Endothelial cell of umbilical vein (primary cell): Measurements from ENCODE around the gene TSPAN10. TPM values are rescaled to one million over a fixed set of nuclear protein-coding genes. Genes with fewer than 3 reads are reported as not detected.

ENCODE experiments used
- BruUV-seq: library from RNA; stranded (reverse); fragments of 400-500 nt; replicated peaks from 2 replicates; lab custom pipeline; 2021; lab: Mats Ljungman, UMichigan
- CTCF ChIA-PET: fragments of 300-600, 350-600 bp; sonication (Branson Sonifier 250); formaldehyde crosslinking; loops from one replicate; lab custom pipeline; 2021; ENCODE audit warnings: antibody characterized with exemption, inconsistent platforms; lab: Charles Lee
- POLR2A ChIA-PET: fragments of 300-600, 350-600 bp; sonication (Branson Sonifier 250); formaldehyde crosslinking; loops from one replicate; lab custom pipeline; 2021; ENCODE audit warnings: antibody characterized with exemption, inconsistent platforms; lab: Charles Lee
- DNase-seq: peaks from one replicate; pipeline ENCODE4 v3.0.0-alpha.2; 2011; ENCODE audit warnings: low read depth, low spot score
- FAIRE-seq: peaks from 2 replicates; lab custom pipeline; 2011; peaks lifted over from hg19 to GRCh38; lab: Jason Lieb, UNC
- H2AFZ ChIP-seq: 2 replicates; pipeline ENCODE4 v1.6.0; 2012; ENCODE audit warnings: low read depth, low read length, control low read depth, inconsistent platforms
- H3K27ac ChIP-seq: 2 replicates; pipeline ENCODE4 v1.5.1; 2011; ENCODE audit warnings: low read depth, mild to moderate bottlenecking, control low read depth, low read length, moderate library complexity; ENCODE audit not compliant: insufficient read depth
- H3K27me3 ChIP-seq, 2 experiments: 2 replicates each; pipeline versions ENCODE4 v1.6.0 to v1.6.1; 2011; ENCODE audit warnings: low read length in 2 of 2, mixed read lengths in 1 of 2; ENCODE audit not compliant: control insufficient read depth in 2 of 2, insufficient read depth in 2 of 2
- H3K36me3 ChIP-seq, 2 experiments: 2 replicates in 1 of 2; 3 replicates in 1 of 2; pipeline ENCODE4 v1.5.1; 2011; ENCODE audit warnings: low read length in 2 of 2, mild to moderate bottlenecking in 1 of 2, moderate library complexity in 1 of 2; ENCODE audit not compliant: control insufficient read depth in 2 of 2, insufficient read depth in 2 of 2; ENCODE audit errors: extremely low read depth in 1 of 2
- H3K4me1 ChIP-seq: 3 replicates; pipeline ENCODE4 v1.5.1; 2011; ENCODE audit warnings: mild to moderate bottlenecking, low read length; ENCODE audit not compliant: control insufficient read depth, insufficient read depth; ENCODE audit errors: extremely low read depth
- H3K4me2 ChIP-seq: 2 replicates; pipeline ENCODE4 v1.6.1; 2011; ENCODE audit warnings: low read length, control low read depth, mixed read lengths; ENCODE audit not compliant: insufficient read depth
- H3K4me3 ChIP-seq, 3 experiments: fragments of 200-600 bp in 1 of 3; sonication (generic), shearing (Covaris generic) in 1 of 3; replicated peaks in 1 of 3; 2 replicates each; pipeline ENCODE4 v1.5.1; 2011 to 2016; ENCODE audit warnings: control low read depth in 3 of 3, low read length in 3 of 3, mild to moderate bottlenecking in 2 of 3, inconsistent platforms in 1 of 3, low read depth in 1 of 3, moderate library complexity in 1 of 3; ENCODE audit not compliant: insufficient read depth in 1 of 3
- H3K79me2 ChIP-seq: 2 replicates; pipeline ENCODE4 v1.6.0; 2012; ENCODE audit warnings: low read length, inconsistent platforms; ENCODE audit not compliant: control insufficient read depth, insufficient read depth
- H3K9ac ChIP-seq: replicated peaks from 2 replicates; pipeline ENCODE3; 2011; ENCODE audit warnings: low read length, control low read depth; ENCODE audit not compliant: insufficient read depth; ENCODE audit errors: extremely low read depth
- H3K9me1 ChIP-seq: replicated peaks from 3 replicates; pipeline ENCODE4 v1.6.0; 2011; ENCODE audit warnings: mild to moderate bottlenecking, low read length; ENCODE audit not compliant: control insufficient read depth, insufficient read depth; ENCODE audit errors: extremely low read depth
- H3K9me3 ChIP-seq: replicated peaks from 2 replicates; pipeline ENCODE4 v1.5.1; 2012; ENCODE audit warnings: low read length, inconsistent platforms; ENCODE audit not compliant: control insufficient read depth, insufficient read depth
- H4K20me1 ChIP-seq: replicated peaks from 2 replicates; pipeline ENCODE3; 2011; ENCODE audit warnings: mild to moderate bottlenecking, low read length; ENCODE audit not compliant: control insufficient read depth, insufficient read depth; ENCODE audit errors: extremely low read depth
- EZH2 ChIP-seq: IDR thresholded peaks from 2 replicates; pipeline ENCODE4 v1.6.1; 2012; ENCODE audit warnings: borderline replicate concordance, low read depth, mild to moderate bottlenecking, moderate library complexity, low read length, inconsistent platforms; ENCODE audit not compliant: severe bottlenecking
- FOS ChIP-seq: IDR thresholded peaks from 2 replicates; pipeline ENCODE4 v1.6.1; 2011; ENCODE audit warnings: mild to moderate bottlenecking, low read length, moderate library complexity, borderline replicate concordance; ENCODE audit not compliant: insufficient read depth
- GATA2 ChIP-seq: IDR thresholded peaks from 2 replicates; pipeline ENCODE4 v1.7.0; 2011; ENCODE audit warnings: low read depth, mild to moderate bottlenecking, moderate library complexity, mixed read lengths, low read length; ENCODE audit not compliant: insufficient read length, insufficient read depth
- JUN ChIP-seq: IDR thresholded peaks from 2 replicates; pipeline ENCODE4 v1.6.1; 2011; ENCODE audit warnings: borderline replicate concordance, low read depth; ENCODE audit not compliant: insufficient read length, insufficient read depth
- MYC ChIP-seq: IDR thresholded peaks from one replicate; pipeline ENCODE4 v1.6.1; 2011; ENCODE audit warnings: mild to moderate bottlenecking, low read depth, low read length
- POLR2A ChIP-seq: IDR thresholded peaks from 2 replicates; pipeline ENCODE4 v1.6.1; 2012; ENCODE audit warnings: low read depth, mild to moderate bottlenecking, control low read depth, low read length
- POLR2AphosphoS5 ChIP-seq: IDR thresholded peaks from 2 replicates; pipeline ENCODE4 v1.6.1; 2012; ENCODE audit warnings: low read depth, mild to moderate bottlenecking, control low read depth, low read length, moderate library complexity; ENCODE audit not compliant: insufficient read depth
- dilution Hi-C: fragments of 300-500 bp; cut with MboI; formaldehyde crosslinking; loops from one replicate; pipeline ENCODE4 v1.15.0; 2019; ENCODE audit warnings: low sequenced_read_pairs; ENCODE audit not compliant: extremely low pct_ligation_motif_present
- intact Hi-C: fragments of 100-400 bp; cut with micrococcal nuclease; formaldehyde crosslinking; loops from one replicate; pipeline ENCODE4 v1.10.0; 2022
- polyA plus RNA-seq, 4 experiments: library from polyadenylated mRNA; depleted of rRNA in 3 of 4; stranded (reverse) in 3 of 4; unstranded in 1 of 4; fragments of >200 nt; gene quantifications; 2 replicates each; pipeline versions ENCODE4 v1.2.1 to v1.2.3, GENCODE V29; 2011 to 2012; ENCODE audit warnings: missing spikeins in 1 of 4
- total RNA-seq: library from RNA; stranded (reverse); gene quantifications from 2 replicates; pipeline ENCODE4 v1.2.3, GENCODE V29; 2021
- TF ChIP-seq, protein P1 (sequence below), 2 donors: IDR thresholded peaks; 1 replicate in 1 of 2; 2 replicates in 1 of 2; pipeline ENCODE4 v1.5.1; 2011; ENCODE audit warnings: low read length in 2 of 2, mild to moderate bottlenecking in 2 of 2, moderate library complexity in 2 of 2, control low read depth in 1 of 2, inconsistent platforms in 1 of 2, low read depth in 1 of 2; ENCODE audit not compliant: insufficient read depth in 1 of 2; ENCODE audit errors: extremely low read depth in 1 of 2
- TF ChIP-seq, protein P2 (sequence below): IDR thresholded peaks from 2 replicates; pipeline ENCODE4 v1.6.1; 2011; ENCODE audit not compliant: insufficient read depth, insufficient read length

The TSPAN10 gene
- total and polyA plus RNA-seq, 2 donors (not counting 3 experiments of a cell fraction or from before 2014, with no cell fraction given): 0.91 to 1.1 TPM

DNA sequence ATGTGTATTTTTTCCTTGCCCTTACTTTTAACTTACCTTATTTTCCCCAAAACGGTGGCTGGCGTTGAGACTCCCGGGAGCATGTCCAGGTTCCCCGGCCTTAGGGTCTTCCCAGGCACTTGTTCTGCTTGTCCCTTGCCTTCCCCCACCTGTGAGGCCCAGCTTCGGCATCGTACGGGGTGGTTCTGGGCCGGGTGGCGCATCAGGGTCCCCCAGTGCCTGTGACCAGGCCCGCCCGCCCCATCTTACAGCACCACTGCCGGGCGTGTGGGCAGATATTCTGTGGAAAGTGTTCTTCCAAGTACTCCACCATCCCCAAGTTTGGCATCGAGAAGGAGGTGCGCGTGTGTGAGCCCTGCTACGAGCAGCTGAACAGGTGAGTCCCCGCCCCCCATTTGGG is 54.2 kb downstream of the TSPAN10 start:
- dilution Hi-C loops (no loop called here), intact Hi-C loops (no loop called here)
- H3K36me3 ChIP-seq: peaks cover 26 to 93% of the 10 kb centered on the region in 2 experiments
- CTCF ChIA-PET: no interaction called here
- H3K4me3 ChIP-seq: no peak overlapping the region
- no peaks in the 10 kb centered on the region for H3K9me1 ChIP-seq
- POLR2A ChIA-PET: no interaction called here
- BruUV-seq: no TSS peak
- FAIRE-seq (no peak), DNase-seq (no peak)
- no peak overlapping the region for H3K9ac ChIP-seq
- no peak overlapping the region for H3K27ac ChIP-seq
- H4K20me1 ChIP-seq: no peaks in the 10 kb centered on the region
- H2AFZ ChIP-seq: no peak overlapping the region
- no peaks in the 10 kb centered on the region for H3K27me3 ChIP-seq
- H3K9me3 ChIP-seq: no peaks in the 10 kb centered on the region
- H3K79me2 ChIP-seq: peaks cover 48% of the 10 kb centered on the region
- TF ChIP-seq, protein P1, sequence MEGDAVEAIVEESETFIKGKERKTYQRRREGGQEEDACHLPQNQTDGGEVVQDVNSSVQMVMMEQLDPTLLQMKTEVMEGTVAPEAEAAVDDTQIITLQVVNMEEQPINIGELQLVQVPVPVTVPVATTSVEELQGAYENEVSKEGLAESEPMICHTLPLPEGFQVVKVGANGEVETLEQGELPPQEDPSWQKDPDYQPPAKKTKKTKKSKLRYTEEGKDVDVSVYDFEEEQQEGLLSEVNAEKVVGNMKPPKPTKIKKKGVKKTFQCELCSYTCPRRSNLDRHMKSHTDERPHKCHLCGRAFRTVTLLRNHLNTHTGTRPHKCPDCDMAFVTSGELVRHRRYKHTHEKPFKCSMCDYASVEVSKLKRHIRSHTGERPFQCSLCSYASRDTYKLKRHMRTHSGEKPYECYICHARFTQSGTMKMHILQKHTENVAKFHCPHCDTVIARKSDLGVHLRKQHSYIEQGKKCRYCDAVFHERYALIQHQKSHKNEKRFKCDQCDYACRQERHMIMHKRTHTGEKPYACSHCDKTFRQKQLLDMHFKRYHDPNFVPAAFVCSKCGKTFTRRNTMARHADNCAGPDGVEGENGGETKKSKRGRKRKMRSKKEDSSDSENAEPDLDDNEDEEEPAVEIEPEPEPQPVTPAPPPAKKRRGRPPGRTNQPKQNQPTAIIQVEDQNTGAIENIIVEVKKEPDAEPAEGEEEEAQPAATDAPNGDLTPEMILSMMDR (IDR thresholded peaks at IDR 0.05; ENCODE audit: extremely low read depth in 1 of 2, insufficient read depth in 1 of 2, low read depth in 1 of 2, low read length in 2 of 2): no peak
- no peak for TF ChIP-seq POLR2A
- no peak for TF ChIP-seq EZH2
- no peak overlapping the region for H3K4me2 ChIP-seq
- no peaks in the 10 kb centered on the region for H3K4me1 ChIP-seq

DNA sequence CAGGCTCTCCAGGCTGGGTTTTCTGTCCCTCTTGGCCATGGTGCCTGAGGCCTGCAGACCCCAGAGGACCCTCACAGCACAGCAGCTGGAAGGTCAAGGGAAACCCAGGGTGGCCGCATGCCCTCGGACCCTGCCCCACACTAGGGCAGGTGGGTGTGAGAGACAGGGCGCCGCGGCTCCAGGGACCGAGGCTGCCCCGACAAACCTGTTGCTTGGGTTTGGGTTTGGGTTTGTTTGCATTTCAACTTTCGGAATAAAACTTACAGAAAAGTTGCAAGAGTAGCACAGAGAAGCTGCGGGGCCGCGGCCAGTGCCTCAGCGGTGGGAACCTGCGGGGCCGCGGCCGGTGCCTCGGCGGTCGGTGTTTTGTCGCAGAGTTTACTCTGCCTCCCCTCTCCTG is 54.6 kb downstream of the TSPAN10 start:
- no peak overlapping the region for H2AFZ ChIP-seq
- DNase-seq: no peak
- H3K79me2 ChIP-seq: peaks cover 47% of the 10 kb centered on the region
- POLR2A ChIA-PET: no interaction called here
- no peak overlapping the region for H3K4me3 ChIP-seq
- H4K20me1 ChIP-seq: no peaks in the 10 kb centered on the region
- no peak for TF ChIP-seq EZH2
- no peak for TF ChIP-seq FOS
- TF ChIP-seq JUN: no peak
- no peak for TF ChIP-seq POLR2AphosphoS5
- TF ChIP-seq MYC: no peak
- TF ChIP-seq, protein P1 (IDR thresholded peaks at IDR 0.05; ENCODE audit: extremely low read depth in 1 of 2, insufficient read depth in 1 of 2, low read depth in 1 of 2, low read length in 2 of 2): no peak
- TF ChIP-seq POLR2A: no peak
- TF ChIP-seq, protein P2, sequence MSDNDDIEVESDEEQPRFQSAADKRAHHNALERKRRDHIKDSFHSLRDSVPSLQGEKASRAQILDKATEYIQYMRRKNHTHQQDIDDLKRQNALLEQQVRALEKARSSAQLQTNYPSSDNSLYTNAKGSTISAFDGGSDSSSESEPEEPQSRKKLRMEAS: no peak
- no peak for TF ChIP-seq GATA2
- no peak overlapping the region for H3K4me2 ChIP-seq
- BruUV-seq: no TSS peak
- H3K9me3 ChIP-seq: no peaks in the 10 kb centered on the region
- H3K9me1 ChIP-seq: no peaks in the 10 kb centered on the region
- peaks cover 22 to 93% of the 10 kb centered on the region in 2 experiments for H3K36me3 ChIP-seq
- dilution Hi-C loops: no loop called here
- CTCF ChIA-PET: no interaction called here
- H3K27ac ChIP-seq: no peak overlapping the region
- FAIRE-seq: no peak
- no peak overlapping the region for H3K9ac ChIP-seq
- intact Hi-C loops: no loop called here
- H3K4me1 ChIP-seq: no peaks in the 10 kb centered on the region
- no peaks in the 10 kb centered on the region for H3K27me3 ChIP-seq
